GM19455 (cell line): ENCODE results near the gene MFAP3L.
"Not testable (repeated sequence)": the region's sequence is repeated elsewhere in the genome, so short reads cannot be mapped to it uniquely, and the experiment has no call there.

Experiments used
- ATAC-seq: cut with Tn5 transposase; IDR thresholded peaks from one replicate; pipeline ENCODE4 v1.9.1; 2021; ENCODE audit not compliant: unreplicated experiment

MFAP3L gene

DNA sequence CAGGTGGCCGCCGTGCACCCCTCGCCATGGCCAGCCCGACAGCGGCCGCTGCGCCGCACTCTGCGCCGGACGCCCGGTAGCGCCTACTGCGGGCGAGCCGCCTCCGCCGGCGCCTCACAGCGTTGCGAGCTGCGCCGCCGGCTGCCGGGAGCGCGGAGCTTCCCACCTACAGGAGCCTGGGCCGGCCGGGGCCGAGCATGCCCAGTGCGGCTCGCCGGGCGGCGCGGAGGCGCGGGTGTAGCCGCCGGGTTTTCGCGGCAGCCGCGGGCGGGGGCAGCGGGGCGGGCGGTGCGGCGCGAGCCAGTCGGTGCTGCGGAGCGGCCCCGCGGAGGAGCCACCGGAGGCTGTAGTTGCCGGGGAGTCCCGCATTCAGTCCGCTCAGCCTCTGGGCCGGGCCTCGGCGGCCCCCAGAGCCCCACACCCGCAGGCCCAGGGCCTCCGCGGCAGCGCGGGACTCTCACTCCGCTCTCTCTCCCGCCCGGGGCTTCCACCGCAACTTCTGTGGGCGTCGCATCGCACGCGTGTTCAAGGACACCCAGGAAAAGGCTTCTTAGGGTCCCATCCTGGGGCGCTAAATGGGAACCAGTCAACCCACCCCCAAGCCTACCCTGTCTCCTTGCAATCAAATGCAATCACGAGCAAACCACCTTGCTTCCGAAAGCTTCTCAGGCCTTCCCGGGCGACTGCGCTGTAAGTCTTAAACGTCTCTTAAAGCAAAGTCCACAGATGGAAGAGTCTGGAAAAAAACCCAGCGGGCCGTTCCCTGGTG lies at the start of gene MFAP3L:
TSS of gene MFAP3L (minus strand) at position 143 of the 769 bp plus-strand sequence. CDS start 20,518 bp downstream, outside the sequence.
- ATAC-seq, result peak; percentile 78

DNA sequence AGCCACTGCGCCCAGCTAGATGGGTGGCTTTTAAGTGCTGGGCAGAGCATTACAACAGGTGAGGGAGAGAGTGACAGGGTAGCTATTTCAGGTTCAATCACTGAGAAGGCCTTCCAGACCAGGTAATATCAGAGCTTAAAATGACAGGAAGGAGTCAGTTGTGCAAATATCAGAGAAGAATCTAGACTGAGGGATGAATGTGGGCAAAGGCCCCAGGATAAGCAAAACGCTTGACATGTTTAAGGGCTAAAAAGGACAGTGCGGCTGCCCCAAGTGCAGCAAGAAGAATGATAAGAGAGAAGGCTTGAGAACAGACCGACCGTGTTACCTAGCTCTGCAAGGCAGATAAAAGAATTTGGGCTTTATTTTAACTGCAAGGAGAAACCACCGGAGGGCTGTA lies 45.0 kb upstream of the MFAP3L start:
- ATAC-seq, result no peak

DNA sequence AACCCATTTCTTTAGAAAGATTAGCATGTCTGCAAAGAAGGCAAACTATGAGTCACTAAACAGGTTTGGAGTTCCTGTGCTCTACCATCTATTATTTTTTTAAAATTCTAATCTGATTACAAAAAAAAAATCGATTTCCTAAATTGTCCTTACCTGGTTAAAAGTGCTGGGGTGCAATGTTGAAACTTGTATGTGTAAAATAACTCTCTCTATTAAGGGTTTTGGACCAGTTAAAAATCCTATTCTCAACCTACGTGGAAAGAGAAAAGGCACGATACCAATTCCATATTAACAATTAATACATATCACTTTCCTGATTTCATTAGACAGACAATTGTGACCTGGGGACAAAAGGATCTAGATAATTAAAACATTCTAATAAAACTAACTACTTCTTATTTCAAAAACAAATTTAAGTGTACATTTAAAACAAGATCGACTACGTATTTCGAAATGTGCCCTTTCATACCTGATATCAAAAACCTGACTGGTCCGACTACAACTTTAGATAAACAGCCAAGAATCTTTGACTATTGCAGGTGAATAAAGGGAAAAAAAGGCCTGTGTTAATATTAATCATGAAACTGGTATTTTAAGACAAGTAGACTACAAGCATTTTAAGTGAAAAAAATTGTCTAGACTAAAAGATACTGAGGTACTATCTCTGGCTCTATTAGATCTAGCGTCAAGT lies 42.4 kb upstream of the MFAP3L start:
- ATAC-seq, result no peak

DNA sequence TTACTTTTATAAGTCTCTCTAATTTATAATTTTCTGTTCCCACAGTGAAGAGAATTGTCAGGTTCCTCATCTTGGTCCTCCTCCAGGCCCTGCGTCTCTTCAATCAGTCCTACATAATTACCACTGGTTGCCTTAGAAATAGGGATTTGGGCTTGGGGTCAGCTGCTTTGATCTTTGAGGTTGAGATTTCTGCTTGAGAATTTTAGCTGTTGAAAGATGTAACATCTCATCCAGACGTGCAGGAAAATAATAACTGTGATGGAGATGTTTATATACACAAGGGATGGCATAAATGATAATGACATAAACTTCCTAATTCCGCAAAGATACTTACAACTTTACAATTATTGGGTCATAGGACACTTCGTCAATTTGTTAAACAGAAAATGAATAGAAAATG lies 33.2 kb upstream of the MFAP3L start:
- no peak for ATAC-seq

DNA sequence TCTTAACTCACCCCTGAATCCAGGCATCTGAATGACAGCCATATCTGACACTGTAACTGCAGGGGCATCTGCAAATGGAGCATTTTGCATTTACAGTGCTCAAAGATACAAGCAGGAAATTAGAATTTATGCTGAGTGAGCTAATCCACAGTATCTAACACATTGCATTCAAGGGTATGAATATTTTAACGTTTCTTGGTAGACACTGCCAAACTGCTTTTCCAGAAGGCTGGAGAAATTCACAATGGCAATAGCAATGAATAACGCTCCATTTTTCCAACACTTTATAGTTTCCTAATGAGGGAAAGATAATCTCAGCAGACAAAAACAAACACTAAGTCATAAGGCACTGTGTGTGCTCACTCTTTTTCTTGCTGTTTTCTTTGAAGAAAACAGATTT lies 32.6 kb upstream of the MFAP3L start:
- ATAC-seq, result no peak

DNA sequence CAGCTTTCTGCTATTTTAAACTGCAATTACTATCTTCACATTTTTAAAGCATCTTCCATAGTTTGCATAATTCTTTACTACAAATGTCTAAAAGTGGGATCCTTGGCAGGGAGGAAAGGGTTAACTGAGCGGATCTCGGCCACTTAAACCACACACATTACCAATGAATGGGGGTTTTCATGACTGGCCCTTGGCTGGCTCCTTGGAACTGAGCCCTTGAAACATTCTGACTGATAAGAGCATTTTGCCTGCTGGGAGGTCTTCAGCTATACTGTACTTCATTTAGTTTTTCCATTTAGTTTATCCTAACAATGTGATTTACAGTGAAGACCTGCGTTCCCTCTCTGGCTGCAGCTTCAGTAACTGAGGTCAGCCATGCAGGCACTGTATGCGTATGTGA lies 31.7 kb upstream of the MFAP3L start:
- no peak for ATAC-seq

DNA sequence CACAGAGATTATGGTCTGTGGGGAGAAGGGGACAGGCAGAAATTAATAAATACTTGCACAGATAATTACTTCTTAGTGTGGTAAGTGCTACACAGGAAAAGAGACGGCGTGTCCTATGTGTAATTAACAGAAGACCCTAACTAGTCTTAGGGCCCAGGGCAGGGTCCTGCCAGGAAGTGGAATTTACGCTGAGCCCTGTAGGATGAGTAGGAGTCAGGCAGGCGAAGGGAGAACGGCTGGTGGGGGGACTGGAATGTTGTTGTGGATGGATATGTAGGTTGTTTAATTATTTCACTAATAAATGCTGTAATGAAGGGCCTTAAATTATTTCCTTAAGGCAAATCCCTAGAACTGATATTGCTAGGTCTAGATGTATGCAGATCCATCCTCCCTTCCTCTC lies 26.7 kb upstream of the MFAP3L start:
- no peak for ATAC-seq

DNA sequence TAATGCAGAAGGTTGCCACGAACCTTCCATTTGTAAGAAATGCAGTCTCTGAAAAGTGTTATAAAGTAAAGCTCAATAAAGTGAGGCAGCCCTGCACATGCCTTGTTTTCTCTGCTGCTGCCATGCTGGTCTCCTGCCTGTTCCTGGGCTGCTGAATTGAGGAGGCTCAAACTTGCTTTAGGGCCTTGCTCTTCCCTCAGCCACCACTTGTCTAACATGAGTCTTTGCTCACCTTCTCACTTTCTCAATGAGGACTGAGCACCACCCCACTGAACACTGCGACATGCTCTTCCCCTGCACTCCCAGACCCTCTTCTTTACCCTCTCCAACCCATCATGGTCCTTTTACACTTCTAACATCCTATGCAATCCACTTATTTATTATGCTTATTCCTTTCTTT lies 25.2 kb upstream of the MFAP3L start:
- ATAC-seq, result no peak

DNA sequence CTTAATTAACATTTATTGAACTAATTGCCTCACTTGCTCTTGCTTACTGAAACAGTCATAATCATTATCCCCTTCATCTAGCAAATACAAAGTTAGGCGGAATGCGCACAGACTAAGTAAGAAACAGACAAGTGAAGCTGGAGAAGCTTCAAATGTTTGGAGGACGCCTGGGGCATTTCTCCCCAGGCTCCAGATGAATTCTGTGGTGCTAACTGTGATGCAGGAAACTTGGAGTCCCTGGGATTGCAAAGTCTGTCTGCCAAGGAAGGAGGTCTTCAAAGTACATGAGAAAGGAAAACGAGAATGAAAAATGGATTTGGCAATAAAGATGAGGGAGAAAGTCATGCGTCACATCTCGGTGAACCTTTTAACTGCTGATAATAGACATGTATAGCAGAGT lies 23.6 kb upstream of the MFAP3L start:
- no peak for ATAC-seq

DNA sequence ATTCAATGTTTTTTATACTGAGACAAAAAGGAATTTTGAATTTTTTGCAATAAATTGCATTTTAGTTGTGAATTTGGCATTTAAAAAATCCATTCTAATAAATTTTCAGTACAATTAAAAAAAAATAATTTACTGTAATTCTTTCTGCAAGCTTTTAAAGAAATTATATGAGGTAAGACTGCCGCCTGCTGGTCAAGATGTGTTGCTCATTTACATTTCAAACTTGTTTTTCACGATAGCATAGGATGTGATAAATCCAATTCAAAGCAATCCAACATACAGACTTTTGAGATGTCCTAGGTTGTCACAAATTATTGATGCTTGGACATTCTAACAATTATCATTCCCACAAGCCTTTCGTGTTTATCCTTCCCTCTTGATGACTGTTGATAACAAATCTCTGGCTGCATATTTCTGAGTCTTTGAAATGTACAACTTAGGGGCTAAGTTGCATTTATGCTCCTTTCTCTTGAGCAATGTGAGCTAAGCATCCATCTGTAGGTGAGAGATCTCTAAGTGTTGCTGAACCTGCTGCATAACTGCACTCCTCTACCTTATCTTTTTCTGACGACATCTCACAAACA lies 21.7 kb upstream of the MFAP3L start:
- no peak for ATAC-seq

DNA sequence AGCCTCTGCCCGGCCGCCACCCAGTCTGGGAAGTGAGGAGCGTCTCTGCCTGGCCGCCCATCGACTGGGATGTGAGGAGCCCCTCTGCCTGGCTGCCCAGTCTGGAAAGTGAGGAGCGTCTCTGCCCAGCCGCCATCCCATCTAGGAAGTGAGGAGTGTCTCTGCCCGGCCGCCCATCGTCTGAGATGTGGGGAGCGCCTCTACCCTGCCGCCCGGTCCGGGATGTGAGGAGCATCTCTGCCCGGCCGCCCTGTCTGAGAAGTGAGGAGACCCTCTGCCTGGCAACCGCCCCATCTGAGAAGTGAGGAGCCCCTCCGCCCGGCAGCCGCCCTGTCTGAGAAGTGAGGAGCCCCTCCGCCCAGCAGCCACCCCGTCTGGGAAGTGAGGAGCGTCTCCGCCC lies 20.0 kb upstream of the MFAP3L start:
- not testable (repeated sequence) for ATAC-seq

DNA sequence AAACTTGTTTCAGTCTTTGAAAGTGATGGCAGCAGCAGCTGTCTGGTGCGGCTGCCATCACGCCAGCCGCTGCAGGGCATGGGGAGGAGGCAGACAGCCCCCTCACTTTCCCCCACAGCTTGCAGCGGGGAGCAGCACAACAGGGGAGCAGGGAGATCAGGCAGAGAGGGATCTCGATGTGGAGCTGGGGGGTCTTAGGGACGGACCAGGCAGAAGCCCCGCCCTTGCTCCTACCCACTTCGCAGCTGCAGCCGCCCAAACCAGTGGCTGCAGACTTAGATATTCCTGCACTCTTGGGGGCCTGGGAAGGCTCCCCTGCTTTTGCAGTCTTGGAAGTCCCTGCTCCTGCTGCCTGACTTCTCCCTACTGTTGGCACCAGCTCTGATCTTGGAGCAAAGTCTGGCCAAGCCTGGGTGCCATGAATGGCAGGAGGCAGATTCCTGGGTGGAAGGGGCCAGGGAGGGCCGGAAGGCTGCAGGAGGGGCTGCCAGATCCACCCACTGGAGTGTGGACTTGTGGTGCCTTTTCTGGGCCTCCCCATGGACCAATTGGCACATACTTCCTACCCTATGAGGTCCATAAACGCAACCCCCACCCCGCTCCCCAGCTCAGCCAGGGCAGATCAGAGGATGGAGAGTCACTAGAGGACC lies 14.0 kb upstream of the MFAP3L start:
- no peak for ATAC-seq

DNA sequence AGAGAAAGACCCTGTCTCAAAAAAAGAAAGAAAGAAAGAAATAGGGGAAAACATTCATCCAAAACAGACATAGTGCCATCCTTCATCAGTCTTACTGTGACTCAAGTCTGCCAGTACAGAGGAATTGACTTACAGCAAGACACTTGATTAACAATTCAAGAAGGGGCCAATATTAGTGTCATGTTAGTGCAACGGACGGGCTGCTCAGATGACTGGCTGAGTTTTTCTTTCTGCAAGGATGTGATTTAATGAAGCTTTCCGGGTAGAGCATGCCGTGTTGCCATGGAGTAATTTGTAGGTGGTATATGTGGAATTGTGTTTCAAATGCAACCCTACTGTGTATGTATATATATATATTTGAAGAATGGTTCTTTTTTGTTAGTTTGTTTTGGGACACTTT lies 12.6 kb upstream of the MFAP3L start:
- ATAC-seq, result no peak

DNA sequence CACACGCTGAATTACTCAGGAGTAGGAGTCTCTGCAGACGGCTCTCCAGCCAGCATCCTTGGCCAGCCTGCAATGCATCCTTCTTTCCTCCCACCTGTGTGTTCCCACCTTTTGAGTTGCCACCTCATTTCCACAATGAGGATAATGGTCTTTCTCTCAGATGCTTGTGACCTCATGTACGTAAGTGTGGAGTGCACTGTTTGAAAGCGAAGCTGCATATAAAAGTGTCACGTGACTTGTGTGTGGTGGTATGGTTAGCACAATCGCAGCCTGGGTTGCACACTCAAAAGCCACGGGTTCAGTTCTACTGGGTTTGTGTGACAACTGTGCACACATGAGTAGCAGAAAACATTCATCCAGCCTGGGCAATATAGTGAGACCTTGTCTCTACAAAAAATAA lies 12.0 kb upstream of the MFAP3L start:
- ATAC-seq, result no peak

DNA sequence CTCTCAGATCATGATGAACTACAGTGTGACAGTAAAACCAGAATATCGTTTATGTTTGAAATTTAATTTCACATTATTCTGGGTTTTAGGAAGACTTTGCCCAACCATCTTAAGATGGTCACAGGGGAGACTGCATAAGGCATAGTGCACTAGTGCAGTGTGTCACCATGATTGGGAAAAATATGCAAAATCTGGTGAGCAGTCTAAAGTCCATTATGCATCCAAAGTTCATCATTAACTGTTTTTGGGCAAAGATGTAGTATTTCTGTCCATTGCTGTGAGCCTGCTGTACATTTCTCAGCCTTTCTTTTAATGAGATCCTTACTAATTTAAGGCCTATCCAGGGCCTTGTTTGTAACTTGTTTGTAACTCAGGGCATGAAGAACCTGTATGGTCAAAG lies 11.3 kb upstream of the MFAP3L start:
- ATAC-seq, result no peak

DNA sequence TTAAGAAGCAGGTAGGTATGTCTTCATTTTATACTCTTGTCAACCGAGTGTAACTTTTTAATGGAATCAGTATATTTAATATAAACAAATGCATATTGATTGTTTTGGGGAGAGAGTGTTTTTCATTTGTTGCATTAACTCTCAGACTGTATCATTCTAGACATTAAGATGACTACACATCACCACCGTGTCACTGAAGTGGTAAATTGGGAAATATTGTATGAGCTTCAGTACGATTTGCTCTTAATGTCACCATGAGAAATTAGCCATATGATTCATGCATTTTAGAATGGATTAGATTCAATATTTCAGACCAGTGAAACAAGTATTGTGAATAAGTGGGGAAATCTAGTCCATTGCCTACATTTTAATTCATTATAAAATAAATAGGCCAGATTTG lies 9.7 kb upstream of the MFAP3L start:
- ATAC-seq, result no peak

DNA sequence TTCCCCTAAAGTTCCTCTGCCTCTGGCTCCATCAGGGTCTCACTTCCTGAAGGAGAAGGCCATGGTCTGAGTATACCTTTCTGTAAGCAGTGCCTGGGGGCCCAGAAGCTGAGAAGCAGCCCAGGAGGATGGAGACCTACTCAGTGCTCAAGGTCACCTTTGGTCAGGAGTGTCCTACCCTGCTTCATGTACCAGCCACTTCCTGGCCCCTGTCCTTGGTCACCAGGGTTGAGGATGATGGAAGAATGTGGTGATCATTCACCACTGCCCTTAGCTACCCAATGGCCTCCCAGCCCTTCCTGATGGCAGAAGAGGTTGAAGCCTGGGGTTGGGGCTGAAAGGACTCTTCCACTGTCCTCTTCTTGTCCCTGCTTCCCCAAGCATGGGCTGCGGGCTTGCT lies 9.0 kb upstream of the MFAP3L start:
- no peak for ATAC-seq

DNA sequence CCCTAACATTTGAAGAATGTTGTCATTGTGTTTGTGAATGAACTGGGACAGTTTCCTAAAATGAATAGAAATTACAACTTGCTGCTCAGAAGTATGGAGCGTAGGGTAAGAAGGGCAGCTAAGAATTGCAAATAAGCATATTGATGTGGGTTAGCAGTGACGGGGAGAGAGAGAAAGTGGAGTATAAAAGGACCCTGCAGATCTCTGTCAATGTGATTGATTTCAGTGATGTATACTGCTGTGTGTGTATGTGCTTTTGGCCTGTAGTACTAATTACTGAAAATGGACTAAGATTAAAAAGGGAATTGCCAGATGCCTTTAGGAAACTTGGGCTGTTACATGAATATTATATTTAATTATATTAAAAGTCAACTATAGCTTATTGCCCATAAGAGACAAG lies 7.8 kb upstream of the MFAP3L start:
- ATAC-seq, result no peak

DNA sequence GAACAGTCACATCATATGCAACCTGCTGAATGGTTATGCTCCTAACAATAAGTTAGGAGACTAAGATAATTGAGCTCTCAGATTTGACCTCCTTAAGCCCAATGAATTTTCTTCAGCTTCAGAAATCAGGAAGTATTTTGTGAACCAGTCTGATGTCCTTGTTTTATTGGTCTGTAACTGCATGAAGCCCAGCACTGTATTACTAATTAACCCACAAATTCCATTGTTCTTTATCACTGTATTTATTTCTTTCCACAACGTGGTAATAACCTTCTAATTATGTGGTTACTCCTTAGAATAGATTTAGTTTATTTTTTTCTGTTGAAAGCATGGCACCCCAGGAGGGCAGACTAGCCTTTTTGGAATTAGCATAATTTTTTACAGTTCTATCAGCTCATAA lies 3.9 kb upstream of the MFAP3L start:
- no peak for ATAC-seq

DNA sequence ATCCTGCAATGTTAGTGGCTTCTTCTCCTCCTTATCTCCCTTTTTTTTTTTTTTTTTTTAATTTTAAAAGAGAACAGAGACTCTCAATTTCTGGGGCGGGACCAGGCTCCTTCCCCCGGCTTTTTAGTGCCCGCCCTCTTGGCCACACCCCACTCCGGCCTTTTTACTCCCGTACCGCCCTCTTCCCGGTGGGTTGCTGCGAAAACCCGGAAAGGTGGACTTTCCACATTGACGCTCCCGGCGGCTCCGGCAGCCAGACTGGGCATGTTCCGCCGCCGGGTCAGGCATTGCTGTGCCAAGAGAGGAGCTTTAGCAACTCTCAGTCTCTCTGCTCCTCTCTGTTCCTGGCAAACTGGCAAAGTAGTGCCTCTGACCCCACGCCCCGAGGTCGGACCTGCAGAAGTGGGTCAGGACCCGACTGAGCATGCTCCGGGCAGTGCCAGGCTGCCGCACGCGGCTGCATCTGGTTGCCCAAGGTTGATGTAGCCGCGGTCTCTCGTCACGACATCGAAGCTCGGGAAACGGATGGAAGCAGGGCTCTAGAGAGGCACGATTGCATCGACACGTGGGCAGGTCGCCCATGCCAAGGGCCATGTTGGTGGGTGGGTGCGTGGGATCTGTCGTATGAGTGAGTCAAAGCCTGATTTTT lies 1.1 kb upstream of the MFAP3L start:
- ATAC-seq, result peak; percentile 78

DNA sequence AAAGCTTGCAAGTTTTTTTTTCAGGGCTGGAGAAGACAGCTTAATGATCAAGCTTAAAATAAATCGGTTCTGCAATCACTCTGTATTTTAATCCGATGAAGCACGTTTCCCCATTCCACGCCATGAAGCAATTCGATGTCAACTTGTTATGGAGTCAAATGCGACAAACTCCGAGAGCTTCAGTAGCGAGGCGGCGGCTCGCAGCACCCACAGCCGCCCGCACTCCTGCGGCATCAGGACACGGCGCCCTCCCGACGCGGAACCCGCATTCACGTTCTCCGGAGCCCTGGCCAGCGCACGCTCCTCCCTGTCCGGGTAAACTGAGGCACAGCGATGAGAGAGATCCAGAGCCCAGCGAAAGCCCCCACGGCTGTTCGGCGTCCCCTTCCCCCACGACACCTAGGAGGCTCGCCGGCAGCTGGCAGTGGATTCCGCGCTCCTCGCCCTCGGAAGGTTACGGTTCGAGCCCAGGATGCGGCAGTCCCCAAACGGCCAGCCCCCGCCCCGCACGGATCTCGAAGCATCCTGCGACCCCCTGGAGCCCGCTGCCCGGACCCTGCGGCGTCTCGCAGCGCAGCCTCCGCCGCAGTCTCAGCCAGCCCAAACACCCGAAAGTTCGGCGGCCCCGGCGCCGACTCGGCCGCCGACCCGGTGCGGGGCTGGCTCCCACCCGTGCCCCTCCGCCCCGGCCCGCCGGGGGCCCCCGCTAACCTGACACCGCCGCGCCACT lies 507 bp downstream of the MFAP3L start:
- ATAC-seq, result no peak
